ENCODE measurements around the gene SSPN.

SSPN gene

GRCh38 chr12:26239852-26240815 lies 44.8 kb downstream of the SSPN start:
- DNase-seq (ENCODE audit: low read depth): no peak
- TF ChIP-seq CTCF (IDR thresholded peaks at IDR 0.05; ENCODE audit: low read depth, low read length, missing control alignments): no peak
- in situ Hi-C loops (cut with HindIII; ENCODE audit: low sequenced_read_pairs): no loop called here
- H3K4me3 ChIP-seq (ENCODE audit: low read depth, low read length): no peak overlapping the region

- in situ Hi-C loops (cut with HindIII; ENCODE audit: low sequenced_read_pairs): no loop called here
- H3K4me3 ChIP-seq (ENCODE audit: low read depth, low read length): no peak overlapping the region
- DNase-seq (ENCODE audit: low read depth): no peak
- TF ChIP-seq CTCF (IDR thresholded peaks at IDR 0.05; ENCODE audit: low read depth, low read length, missing control alignments): no peak
Measured at GRCh38 chr12:26241080-26241479, 45.7 kb downstream of the SSPN start.

GRCh38 chr12:26242683-26243082 lies 47.3 kb downstream of the SSPN start:
- no peak for DNase-seq (ENCODE audit: low read depth)
- in situ Hi-C loops (cut with HindIII; ENCODE audit: low sequenced_read_pairs): no loop called here
- H3K4me3 ChIP-seq (ENCODE audit: low read depth, low read length): no peak overlapping the region
- no peak for TF ChIP-seq CTCF (IDR thresholded peaks at IDR 0.05; ENCODE audit: low read depth, low read length, missing control alignments)

- no peak overlapping the region for H3K4me3 ChIP-seq (ENCODE audit: low read depth, low read length)
- TF ChIP-seq CTCF (IDR thresholded peaks at IDR 0.05; ENCODE audit: low read depth, low read length, missing control alignments): no peak
- DNase-seq (ENCODE audit: low read depth): no peak
- in situ Hi-C loops (cut with HindIII; ENCODE audit: low sequenced_read_pairs): no loop called here
Measured at GRCh38 chr12:26244503-26244902, 49.1 kb downstream of the SSPN start.

GRCh38 chr12:26245175-26245942 lies 50.0 kb downstream of the SSPN start:
- DNase-seq (ENCODE audit: low read depth): no peak
- in situ Hi-C loops (cut with HindIII; ENCODE audit: low sequenced_read_pairs): no loop called here
- TF ChIP-seq CTCF (IDR thresholded peaks at IDR 0.05; ENCODE audit: low read depth, low read length, missing control alignments): no peak

GRCh38 chr12:26246483-26247164 lies 51.3 kb downstream of the SSPN start:
- DNase-seq (ENCODE audit: low read depth): no peak
- in situ Hi-C loops (cut with HindIII; ENCODE audit: low sequenced_read_pairs): no loop called here
- TF ChIP-seq CTCF (IDR thresholded peaks at IDR 0.05; ENCODE audit: low read depth, low read length, missing control alignments): no peak
- no peak overlapping the region for H3K4me3 ChIP-seq (ENCODE audit: low read depth, low read length)

More at GRCh38 chr12:26245175-26245942, 50.0 kb downstream of the SSPN start:
- no peak overlapping the region for H3K4me3 ChIP-seq (ENCODE audit: low read depth, low read length)

All from astrocyte of the cerebellum (primary cell).